GM12878 (cell line): ENCODE data around the gene KCNK1. TPM values are rescaled to one million over a fixed set of nuclear protein-coding genes. Genes with fewer than 3 reads are reported as not detected.

ENCODE experiments used
- ATAC-seq: fragments of 200-7000 bp; cut with Tn5 transposase; 3 replicates; pipeline ENCODE4 v1.9.1; 2020; ENCODE audit warnings: mild to moderate bottlenecking, moderate library complexity
- BruUV-seq: library from RNA; stranded (reverse); fragments of 400-500 nt; replicated peaks from 2 replicates; lab custom pipeline; 2021; lab: Mats Ljungman, UMichigan
- CTCF ChIA-PET: fragments of 300-600 bp; sonication (Branson Sonifier 250); formaldehyde crosslinking; extraction: SDS; loops from one replicate; lab custom pipeline; 2021; ENCODE audit warnings: inconsistent platforms; lab: Yijun Ruan, JAX
- POLR2A ChIA-PET: fragments of 350-600 bp; formaldehyde crosslinking; extraction: SDS; loops from one replicate; lab custom pipeline; 2021; ENCODE audit warnings: inconsistent platforms; lab: Charles Lee
- RAD21 ChIA-PET: fragments of 300-600 bp; sonication (Branson Sonifier 250); formaldehyde crosslinking; loops from one replicate; lab custom pipeline; 2023; ENCODE audit warnings: antibody characterized with exemption; ENCODE audit not compliant: unreplicated experiment; lab: Charles Lee
- SMC1A ChIA-PET: fragments of 300-600 bp; sonication (Branson Sonifier 250); formaldehyde crosslinking; loops from one replicate; lab custom pipeline; 2023; ENCODE audit not compliant: unreplicated experiment, uncharacterized antibody; lab: Charles Lee
- DNase-seq: peaks from one replicate; pipeline ENCODE4 v3.0.0-alpha.2; 2011; ENCODE audit warnings: low read depth, low spot score
- FAIRE-seq: peaks from 3 replicates; lab custom pipeline; 2011; peaks lifted over from hg19 to GRCh38; lab: Jason Lieb, UNC
- H2AFZ ChIP-seq: 2 replicates; pipeline ENCODE4 v1.6.0; 2011; ENCODE audit warnings: low read depth, low read length, control low read depth; ENCODE audit not compliant: control insufficient read depth
- H3K27ac ChIP-seq: 2 replicates; pipeline ENCODE4 v1.5.1; 2011; ENCODE audit warnings: control low read depth; ENCODE audit not compliant: control insufficient read depth, insufficient read depth
- H3K27me3 ChIP-seq, 2 experiments: replicated peaks in 1 of 2; 2 replicates each; pipeline versions ENCODE4 v1.6.0 to v1.6.1; 2011; ENCODE audit warnings: low read length in 1 of 2; ENCODE audit not compliant: control insufficient read depth in 2 of 2, insufficient read depth in 2 of 2
- H3K36me3 ChIP-seq, 2 experiments: 2 replicates each; pipeline ENCODE4 v1.5.1; 2011; ENCODE audit warnings: low read length in 1 of 2; ENCODE audit not compliant: control insufficient read depth in 2 of 2, insufficient read depth in 2 of 2
- H3K4me1 ChIP-seq: 2 replicates; pipeline ENCODE4 v1.6.1; 2011; ENCODE audit warnings: mild to moderate bottlenecking, low read length, moderate library complexity, mixed read lengths; ENCODE audit not compliant: control insufficient read depth, insufficient read depth
- H3K4me2 ChIP-seq: 2 replicates; pipeline ENCODE4 v1.6.0; 2011; ENCODE audit warnings: control low read depth; ENCODE audit not compliant: control insufficient read depth, insufficient read depth
- H3K4me3 ChIP-seq: fragments of 200-600 bp; sonication (generic); 2 replicates; pipeline ENCODE4 v1.5.1; 2016
- H3K79me2 ChIP-seq: 2 replicates; pipeline ENCODE4 v1.6.0; 2011; ENCODE audit warnings: low read length; ENCODE audit not compliant: control insufficient read depth, insufficient read depth
- H3K9ac ChIP-seq: 2 replicates; pipeline ENCODE4 v1.8.0; 2011; ENCODE audit warnings: low read length, control low read depth, mixed read lengths; ENCODE audit not compliant: control insufficient read depth, insufficient read depth
- H3K9me3 ChIP-seq: replicated peaks from 3 replicates; pipeline ENCODE4 v1.5.1; 2011; ENCODE audit warnings: mild to moderate bottlenecking, low read length; ENCODE audit not compliant: control insufficient read depth, insufficient read depth
- H4K20me1 ChIP-seq: 2 replicates; pipeline ENCODE4 v1.6.0; 2011; ENCODE audit not compliant: control insufficient read depth, insufficient read depth
- BCL11A ChIP-seq: IDR thresholded peaks from 2 replicates; pipeline ENCODE4 v1.6.1; 2011; ENCODE audit warnings: low read depth, low read length
- CHD4 ChIP-seq: fragments of 200-600 bp; sonication (generic); IDR thresholded peaks from 2 replicates; pipeline ENCODE4 v1.6.1; 2016; ENCODE audit warnings: mild to moderate bottlenecking
- DPF2 ChIP-seq: fragments of 450-650 bp; IDR thresholded peaks from 2 replicates; pipeline ENCODE4 v1.6.1; 2017; ENCODE audit warnings: mild to moderate bottlenecking
- E2F8 ChIP-seq: fragments of 450-650 bp; IDR thresholded peaks from 2 replicates; pipeline ENCODE4 v1.6.1; 2018; ENCODE audit warnings: mild to moderate bottlenecking, low read depth, moderate library complexity; ENCODE audit not compliant: partially characterized antibody
- EED ChIP-seq: sonication (generic); IDR thresholded peaks from 2 replicates; pipeline ENCODE4 v1.6.1; 2016; ENCODE audit warnings: antibody characterized with exemption, low read depth
- NRF1 ChIP-seq: conservative IDR thresholded peaks from 2 replicates; pipeline ENCODE4 v1.6.1; 2011; ENCODE audit warnings: mild to moderate bottlenecking, low read depth, low read length, improper control_type of control experiment
- PML ChIP-seq: IDR thresholded peaks from 2 replicates; pipeline ENCODE4 v1.6.1; 2012; ENCODE audit warnings: low read length, inconsistent platforms
- POLR2A ChIP-seq: IDR thresholded peaks from 2 replicates; pipeline ENCODE4 v1.6.1; 2011; ENCODE audit warnings: low read depth, mild to moderate bottlenecking, low read length
- RUNX3 ChIP-seq: IDR thresholded peaks from 2 replicates; pipeline ENCODE4 v1.6.1; 2012; ENCODE audit warnings: low read length, inconsistent platforms
- SMARCA5 ChIP-seq: fragments of 450-650 bp; IDR thresholded peaks from 2 replicates; pipeline ENCODE4 v1.6.1; 2017; ENCODE audit warnings: mild to moderate bottlenecking
- SP1 ChIP-seq: IDR thresholded peaks from one replicate; pipeline ENCODE4 v1.6.1; 2011; ENCODE audit warnings: low read depth, low read length
- TCF12 ChIP-seq: IDR thresholded peaks from 2 replicates; pipeline ENCODE4 v1.6.1; 2011; ENCODE audit warnings: low read depth, mild to moderate bottlenecking, low read length
- ZBTB4 ChIP-seq: fragments of 450-650 bp; formaldehyde crosslinking; IDR thresholded peaks from 2 replicates; pipeline ENCODE4 v1.4.0; 2022; ENCODE audit warnings: mild to moderate bottlenecking, moderate library complexity
- ZNF217 ChIP-seq: fragments of 450-650 bp; IDR thresholded peaks from 2 replicates; pipeline ENCODE4 v1.6.1; 2017; ENCODE audit warnings: antibody characterized with exemption, mild to moderate bottlenecking
- ZNF687 ChIP-seq: fragments of 450-650 bp; IDR thresholded peaks from 2 replicates; pipeline ENCODE4 v1.6.1; 2017; ENCODE audit warnings: mild to moderate bottlenecking, moderate library complexity
- WGBS: methylation state at CpG from one replicate; pipeline ENCODE4 v1.1.6; 2016; ENCODE audit warnings: low lambda C conversion rate; ENCODE audit not compliant: insufficient replicate concordance, insufficient coverage; ENCODE audit errors: missing lambda C conversion rate; 5-methylcytosine and 5-hydroxymethylcytosine counted together
- in situ Hi-C: fragments of 300-500 bp; cut with MboI; formaldehyde crosslinking; loops from 9 replicates; pipeline ENCODE4 v1.14.3; 2018; ENCODE audit warnings: mixed read lengths
- intact Hi-C: fragments of 100-400 bp; cut with micrococcal nuclease; formaldehyde crosslinking; loops from one replicate; pipeline ENCODE4 v1.14.2; 2022; ENCODE audit not compliant: unreplicated experiment
- polyA plus RNA-seq, 11 experiments: library from polyadenylated mRNA; depleted of rRNA in 4 of 11; unstranded in 6 of 11; stranded (reverse) in 5 of 11; fragments of >200 nt; fragmentation: Nextera tagmentation in 4 of 11; fragmentation: Illumina TruSeq in 1 of 11; extraction: Ambion mirVana in 4 of 11; extraction: Trizol in 1 of 11; gene quantifications; 1 replicate in 1 of 11; 2 replicates in 10 of 11; pipeline versions ENCODE4 v1.2.1 to v1.2.3, GENCODE V29; 2011 to 2016; ENCODE audit warnings: inconsistent platforms in 2 of 11, missing spikeins in 2 of 11, low read depth in 1 of 11
- total RNA-seq, 4 experiments: library from RNA; depleted of rRNA in 3 of 4; stranded (reverse); fragments of >200 nt in 3 of 4; fragmentation: Illumina TruSeq in 1 of 4; extraction: Trizol in 1 of 4; gene quantifications; 2 replicates each; pipeline versions ENCODE4 v1.2.1 to v1.2.3, GENCODE V29; 2013 to 2021

The KCNK1 gene
- total and polyA plus RNA-seq, 10 of the 15 experiments (the other 5 are each of a cell fraction or from before 2014, with no cell fraction given) = 9.4 to 27.6 (median 15.1) TPM

GRCh38 chr1:233599542-233600073 lies 14.3 kb upstream of the KCNK1 start:
- BruUV-seq = TSS peak; percentile 88
- WGBS = 1% methylated on average over 5 of the region's 5 CpGs
- Histone ChIP-seq H3K9ac (peak overlapping the region; percentile 67), H3K4me2 (peak overlapping the region; percentile 96), H3K4me1 (peaks cover 30% of the 10 kb centered on the region), H3K79me2 (no peaks in the 10 kb centered on the region), H4K20me1 (no peaks in the 10 kb centered on the region), H3K9me3 (no peaks in the 10 kb centered on the region; the same call in 2 of the 3 replicates), H2AFZ (peak overlapping the region; percentile 45), H3K36me3 (no peaks in the 10 kb centered on the region), H3K4me3 (peak overlapping the region; percentile 33; the same call in 1 of the 2 replicates), H3K27me3 (no peaks in the 10 kb centered on the region), H3K27ac (peak overlapping the region; percentile 96)
- peak; percentile 84 for ATAC-seq
- FAIRE-seq = no peak
- ChIA-PET SMC1A (interaction anchor here (1.0 to 7.1 kb wide), 18 partner anchors 8 to 159 kb away, joined by 3 to 39 read pairs (median 7); partner anchors contain the start of gene KCNK1), POLR2A (interaction anchor here (0.5 to 5.3 kb wide), 10 partner anchors 11 to 950 kb away, joined by 3 to 27 read pairs (median 4); partner anchors contain the start of gene KCNK1), RAD21 (interaction anchor here (0.7 to 6.0 kb wide), 18 partner anchors 9 to 159 kb away, joined by 3 to 69 read pairs (median 4); partner anchors contain the start of gene KCNK1), CTCF (interaction anchor here (0.9 to 5.6 kb wide), 5 partner anchors 16 to 159 kb away, joined by 3 to 24 read pairs (median 5); no protein-coding TSS in a partner anchor)
- intact Hi-C loops = loop anchor here (1.0 to 2.0 kb wide), 5 partner anchors 15 to 191 kb away; partner anchors contain the start of gene KCNK1
- DNase-seq = no peak
- in situ Hi-C loops = no loop called here
- no peak for TF ChIP-seq ZBTB4 (CRISPR knock-in tag)
- no peak for TF ChIP-seq SP1
- no peak for TF ChIP-seq NRF1
- peak; percentile 87 for TF ChIP-seq TCF12
- TF ChIP-seq ZNF687 = peak; percentile 54
- TF ChIP-seq CHD4 = 0 out of 2 replicates have a peak, but pooled peaks have one; percentile 5
- TF ChIP-seq E2F8 = no peak
- TF ChIP-seq RUNX3 = peak; percentile 59
- TF ChIP-seq PML = 0 out of 2 replicates have a peak, but pooled peaks have one; percentile 4
- peak; percentile 49 for TF ChIP-seq EED
- peak; percentile 45; the same call in 1 of the 2 replicates for TF ChIP-seq BCL11A
- 0 out of 2 replicates have a peak, but pooled peaks have one; percentile 1 for TF ChIP-seq DPF2
- TF ChIP-seq SMARCA5 = 0 out of 2 replicates have a peak, but pooled peaks have one; percentile 64
- 0 out of 2 replicates have a peak, but pooled peaks have one; percentile 7 for TF ChIP-seq ZNF217
- TF ChIP-seq POLR2A = peak; percentile 34; the same call in 1 of the 2 replicates
